Activated CD4-positive, alpha-beta memory T cell treated with anti-CD3 and anti-CD28 coated beads, Interleukin-2, amount 10 ng/mL, durations not matched to agents 7 days and 5 days (primary cell): ENCODE data around the gene ZACN. TPM values are rescaled to one million over a fixed set of nuclear protein-coding genes. Genes with fewer than 3 reads are reported as not detected.
"Not testable (repeated sequence)": the region's sequence is repeated elsewhere in the genome, so short reads cannot be mapped to it uniquely, and the experiment has no call there.

ENCODE experiments used
- CTCF ChIA-PET: fragments of 350-600 bp; sonication (Branson Sonifier 250); formaldehyde crosslinking; loops from one replicate; lab custom pipeline; 2021; ENCODE audit warnings: antibody characterized with exemption, inconsistent platforms; lab: Charles Lee
- POLR2A ChIA-PET: fragments of 350-600 bp; sonication (Branson Sonifier 250); formaldehyde crosslinking; loops from one replicate; lab custom pipeline; 2021; ENCODE audit warnings: antibody characterized with exemption; lab: Charles Lee
- DNase-seq: peaks from one replicate; pipeline ENCODE4 v3.0.0-alpha.2; 2020
- H3K27ac Mint-ChIP-seq: one replicate; pipeline ENCODE4 v1.8.0; 2021; ENCODE audit warnings: mild to moderate bottlenecking, mixed read lengths
- H3K27me3 Mint-ChIP-seq: one replicate; pipeline ENCODE4 v1.8.0; 2021; ENCODE audit warnings: mixed read lengths
- H3K36me3 Mint-ChIP-seq: one replicate; pipeline ENCODE4 v1.8.0; 2021; ENCODE audit warnings: low read depth, mixed read lengths
- H3K4me1 Mint-ChIP-seq: one replicate; pipeline ENCODE4 v1.8.0; 2021; ENCODE audit warnings: mixed read lengths
- H3K4me3 Mint-ChIP-seq: one replicate; pipeline ENCODE4 v1.8.0; 2021; ENCODE audit warnings: mild to moderate bottlenecking, mixed read lengths
- H3K9me3 Mint-ChIP-seq: one replicate; pipeline ENCODE4 v1.8.0; 2021; ENCODE audit warnings: mixed read lengths
- total RNA-seq, 2 experiments: library from RNA; stranded (reverse); gene quantifications; one replicate each; pipeline ENCODE4 v1.2.3, GENCODE V29; 2021

Gene ZACN
- total RNA-seq, 2 experiments from 2014 or later, result 0.48 TPM

GRCh38 chr17:76078370-76078769, 612 bp upstream of the ZACN start:
- peaks cover 53% of the 10 kb centered on the region for H3K27me3 Mint-ChIP-seq
- peaks cover 25% of the 10 kb centered on the region for H3K4me1 Mint-ChIP-seq

GRCh38 chr17:76079535-76079955, 563 bp downstream of the ZACN start:
- peaks cover 48% of the 10 kb centered on the region for H3K27me3 Mint-ChIP-seq
- ChIA-PET CTCF (interaction anchor here (1.0 to 1.4 kb wide), 2 partner anchors 65 to 76 kb away, joined by 3 to 4 read pairs; no protein-coding TSS in a partner anchor), POLR2A (interaction anchor here (1.7 to 2.0 kb wide), 2 partner anchors 16 to 24 kb away, joined by 7 to 8 read pairs; partner anchors contain the start of gene EXOC7)
- H3K4me3 Mint-ChIP-seq, result no peak overlapping the region
- H3K4me1 Mint-ChIP-seq, result peaks cover 25% of the 10 kb centered on the region
- no peak for DNase-seq
- peaks cover 11% of the 10 kb centered on the region for H3K36me3 Mint-ChIP-seq
- no peak overlapping the region for H3K27ac Mint-ChIP-seq
- H3K9me3 Mint-ChIP-seq, result no peaks in the 10 kb centered on the region

More at GRCh38 chr17:76078370-76078769, 612 bp upstream of the ZACN start:
- POLR2A ChIA-PET, result interaction anchor here (1.3 kb wide), 1 partner anchor 196 kb away, joined by 4 read pairs; no protein-coding TSS in a partner anchor
- DNase-seq, H3K27ac Mint-ChIP-seq, H3K4me3 Mint-ChIP-seq, H3K36me3 Mint-ChIP-seq, H3K9me3 Mint-ChIP-seq: not testable (repeated sequence)
- CTCF ChIA-PET, result interaction anchor here (1.7 kb wide), 1 partner anchor 202 kb away, joined by 6 read pairs; no protein-coding TSS in a partner anchor

GRCh38 chr17:76079956-76080767, 1.2 kb downstream of the ZACN start:
- H3K27ac Mint-ChIP-seq, result no peak overlapping the region
- peaks cover 21% of the 10 kb centered on the region for H3K4me1 Mint-ChIP-seq
- H3K27me3 Mint-ChIP-seq, result peaks cover 43% of the 10 kb centered on the region
- no peak for DNase-seq
- ChIA-PET CTCF (interaction anchor here (1.0 to 1.4 kb wide), 2 partner anchors 66 to 77 kb away, joined by 3 to 4 read pairs; no protein-coding TSS in a partner anchor), POLR2A (interaction anchor here (1.7 to 2.0 kb wide), 2 partner anchors 17 to 23 kb away, joined by 7 to 8 read pairs; partner anchors contain the start of gene EXOC7)
- peaks cover 15% of the 10 kb centered on the region for H3K36me3 Mint-ChIP-seq
- no peaks in the 10 kb centered on the region for H3K9me3 Mint-ChIP-seq
- H3K4me3 Mint-ChIP-seq, result no peak overlapping the region

- POLR2A ChIA-PET, result interaction anchor here (1.7 to 2.0 kb wide), 2 partner anchors 17 to 23 kb away, joined by 7 to 8 read pairs; partner anchors contain the start of gene EXOC7
- Mint-ChIP-seq H3K9me3 (no peaks in the 10 kb centered on the region), H3K36me3 (peaks cover 22% of the 10 kb centered on the region), H3K4me3 (no peak overlapping the region), H3K27me3 (peaks cover 36% of the 10 kb centered on the region), H3K4me1 (peaks cover 15% of the 10 kb centered on the region), H3K27ac (no peak overlapping the region)
- DNase-seq, result no peak
- CTCF ChIA-PET, result interaction anchor here (0.6 kb wide), 1 partner anchor 75 kb away, joined by 3 read pairs; no protein-coding TSS in a partner anchor
Measured at GRCh38 chr17:76080768-76081287, 1.8 kb downstream of the ZACN start.

GRCh38 chr17:76081295-76082210, 2.6 kb downstream of the ZACN start:
- no peak for DNase-seq
- Mint-ChIP-seq H3K4me3 (no peak overlapping the region), H3K27ac (no peak overlapping the region), H3K9me3 (no peaks in the 10 kb centered on the region), H3K36me3 (peaks cover 25% of the 10 kb centered on the region), H3K4me1 (peaks cover 8% of the 10 kb centered on the region), H3K27me3 (peaks cover 29% of the 10 kb centered on the region)
- ChIA-PET CTCF (interaction anchor here (0.6 kb wide), 1 partner anchor 75 kb away, joined by 3 read pairs; no protein-coding TSS in a partner anchor), POLR2A (interaction anchor here (2.0 kb wide), 1 partner anchor 22 kb away, joined by 7 read pairs; the partner anchor contains the start of gene EXOC7)

DNA sequence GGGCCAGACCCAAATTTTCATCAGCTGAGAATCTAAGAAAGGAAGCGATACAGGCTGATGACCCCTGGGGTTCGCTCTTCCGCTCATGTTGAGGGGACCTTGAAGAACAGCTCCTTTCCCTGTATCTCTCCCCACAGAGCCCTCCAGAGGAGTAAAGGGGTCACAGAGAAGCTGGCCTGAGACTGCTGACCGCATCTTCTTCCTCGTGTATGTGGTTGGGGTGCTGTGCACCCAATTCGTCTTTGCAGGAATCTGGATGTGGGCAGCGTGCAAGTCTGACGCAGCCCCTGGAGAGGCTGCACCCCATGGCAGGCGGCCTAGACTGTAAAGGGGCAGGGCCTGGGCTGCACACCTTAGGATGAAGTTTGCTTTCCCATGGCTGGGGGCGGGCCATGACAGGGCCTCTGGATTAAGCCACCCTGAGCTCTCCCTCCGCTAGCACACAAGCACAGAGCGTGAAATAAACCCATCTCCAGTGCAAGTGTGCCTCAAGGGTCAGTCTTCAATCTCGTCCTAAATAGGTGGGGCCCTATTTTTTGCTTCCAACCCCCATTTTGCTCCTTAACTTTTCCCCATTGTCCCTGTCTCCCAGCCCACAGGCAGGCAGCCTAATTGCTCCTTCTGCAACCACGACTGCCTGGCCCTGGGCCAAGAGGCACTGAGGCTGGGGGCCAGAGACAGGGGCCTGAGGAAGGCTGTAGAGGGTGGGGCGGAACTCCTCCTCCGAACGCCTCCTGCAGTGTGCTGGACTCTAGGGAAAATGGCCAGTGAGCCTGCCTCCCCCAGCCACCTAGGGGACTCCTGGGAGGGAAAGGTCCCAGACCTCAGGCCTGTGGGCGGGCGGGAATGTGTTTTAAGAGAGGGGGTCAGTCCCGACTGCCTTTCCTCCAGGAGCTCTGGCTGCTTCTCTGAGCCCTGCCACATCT, 3.6 kb downstream of the ZACN start:
- ChIA-PET POLR2A (interaction anchor here (0.8 to 1.3 kb wide), 2 partner anchors 10 to 21 kb away, joined by 3 read pairs; partner anchors contain the start of gene EXOC7), CTCF (no interaction called here)
- H3K4me3 Mint-ChIP-seq, result no peak overlapping the region
- H3K27ac Mint-ChIP-seq, result no peak overlapping the region
- DNase-seq, result no peak
- no peaks in the 10 kb centered on the region for H3K9me3 Mint-ChIP-seq
- peaks cover 28% of the 10 kb centered on the region for H3K36me3 Mint-ChIP-seq
- H3K27me3 Mint-ChIP-seq, result peaks cover 19% of the 10 kb centered on the region
- H3K4me1 Mint-ChIP-seq, result no peaks in the 10 kb centered on the region

DNA sequence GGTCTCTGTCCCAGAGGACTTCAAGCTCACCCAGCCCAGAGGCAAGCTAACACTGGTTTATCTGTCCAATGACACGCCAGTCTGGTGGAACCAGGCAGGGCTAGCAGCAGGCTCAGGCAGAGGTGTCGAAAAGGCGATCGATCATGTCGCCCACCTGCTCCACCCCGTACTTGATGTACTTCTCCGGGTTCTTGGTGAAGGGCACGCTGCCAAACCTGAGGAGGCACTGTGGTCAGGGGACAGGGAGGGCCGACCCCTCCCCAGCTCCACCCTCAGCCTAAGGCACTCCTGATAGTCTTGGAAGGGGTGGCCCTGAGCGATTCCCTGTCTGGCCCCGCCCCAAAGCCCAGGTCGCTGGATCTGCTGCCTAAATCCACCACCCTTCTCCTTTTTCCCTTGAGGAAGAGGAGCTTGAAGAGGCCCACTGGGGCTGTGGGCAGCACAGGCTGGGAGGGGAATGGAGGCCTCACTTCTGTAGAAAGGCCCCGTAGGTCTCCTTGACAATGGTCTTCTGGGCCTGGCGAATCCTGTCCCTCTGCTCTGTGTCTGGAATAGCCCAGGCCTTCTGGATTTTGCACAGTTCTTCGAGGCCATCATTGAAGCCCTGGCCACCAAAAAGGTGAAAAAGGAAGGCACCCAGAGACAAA, 4.7 kb downstream of the ZACN start:
- Mint-ChIP-seq H3K27ac (no peak overlapping the region), H3K4me3 (no peak overlapping the region), H3K27me3 (peaks cover 10% of the 10 kb centered on the region), H3K4me1 (no peaks in the 10 kb centered on the region), H3K9me3 (no peaks in the 10 kb centered on the region), H3K36me3 (peaks cover 30% of the 10 kb centered on the region)
- CTCF ChIA-PET, result no interaction called here
- POLR2A ChIA-PET, result interaction anchor here (1.3 kb wide), 1 partner anchor 20 kb away, joined by 3 read pairs; the partner anchor contains the start of gene EXOC7
- DNase-seq, result no peak

DNA sequence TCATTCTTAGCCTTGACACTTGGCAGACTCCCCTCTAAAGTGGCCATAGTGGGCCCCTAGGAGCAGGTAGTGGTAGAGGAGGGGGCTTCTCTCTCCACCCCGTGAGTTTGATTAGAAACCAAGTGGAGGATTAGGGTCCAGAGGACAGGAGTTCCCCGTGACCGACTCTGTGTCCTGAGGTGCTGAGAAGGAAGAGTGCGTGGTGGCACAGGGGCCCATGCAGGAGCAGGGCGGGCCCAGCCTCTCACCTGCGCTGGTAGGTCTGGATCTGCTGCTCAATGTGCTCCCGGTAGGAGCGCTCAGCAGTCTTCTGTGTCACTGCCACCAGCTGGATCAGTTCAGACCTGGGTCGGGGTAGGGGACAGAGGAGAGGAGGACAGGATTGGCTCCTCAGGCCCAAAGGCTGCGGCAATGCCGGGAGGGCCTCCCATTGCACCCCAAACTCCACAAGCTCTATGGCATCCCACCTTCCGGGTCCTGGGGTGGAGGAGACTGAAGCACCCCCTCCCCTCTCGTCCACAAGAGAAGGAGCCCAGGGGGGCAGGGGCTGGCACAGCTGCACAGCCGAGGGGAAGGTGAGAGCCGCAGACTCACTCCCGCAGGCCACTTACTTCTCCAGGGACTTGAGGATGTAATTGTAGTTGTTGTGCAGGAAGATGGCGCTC, 6.2 kb downstream of the ZACN start:
- H3K4me1 Mint-ChIP-seq, result no peaks in the 10 kb centered on the region
- ChIA-PET CTCF (no interaction called here), POLR2A (no interaction called here)
- DNase-seq, result no peak
- no peak overlapping the region for H3K27ac Mint-ChIP-seq
- no peaks in the 10 kb centered on the region for H3K9me3 Mint-ChIP-seq
- H3K36me3 Mint-ChIP-seq, result peaks cover 44% of the 10 kb centered on the region
- no peak overlapping the region for H3K4me3 Mint-ChIP-seq
- no peaks in the 10 kb centered on the region for H3K27me3 Mint-ChIP-seq

DNA sequence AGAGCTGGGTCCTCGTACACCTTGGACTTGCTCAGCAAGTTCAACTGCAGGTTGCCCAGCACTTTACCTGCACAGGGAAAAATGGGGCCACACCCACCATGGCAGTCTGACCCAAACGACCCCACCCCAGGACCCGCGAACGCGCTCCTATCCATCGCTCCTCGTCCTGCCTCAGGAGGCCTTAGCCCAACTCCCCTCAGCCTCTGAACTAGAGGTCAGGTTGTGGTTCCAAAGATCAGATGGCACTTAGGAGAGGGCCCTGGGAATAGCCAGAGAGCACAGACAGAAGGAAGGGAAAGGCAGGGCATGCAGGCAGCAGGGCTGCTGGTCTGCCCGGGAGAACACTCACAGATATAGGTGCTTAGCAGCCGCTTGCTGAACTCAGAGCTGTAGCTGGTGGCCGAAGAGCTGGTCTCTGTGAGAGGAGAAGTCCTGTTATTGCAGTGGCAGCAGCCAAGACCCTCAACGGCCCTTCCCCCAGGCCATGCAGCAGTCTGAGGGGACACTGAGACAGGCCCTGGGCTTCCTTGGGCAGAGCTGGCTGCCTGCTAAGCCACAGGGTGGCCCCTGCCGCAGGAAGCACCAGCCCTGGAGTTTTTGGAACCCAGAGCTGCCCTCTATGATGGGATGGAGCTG, 6.9 kb downstream of the ZACN start:
- no peaks in the 10 kb centered on the region for H3K27me3 Mint-ChIP-seq
- DNase-seq, result no peak
- POLR2A ChIA-PET, result no interaction called here
- no peak overlapping the region for H3K27ac Mint-ChIP-seq
- H3K36me3 Mint-ChIP-seq, result peaks cover 44% of the 10 kb centered on the region
- no peaks in the 10 kb centered on the region for H3K9me3 Mint-ChIP-seq
- CTCF ChIA-PET, result no interaction called here
- H3K4me1 Mint-ChIP-seq, result no peaks in the 10 kb centered on the region
- H3K4me3 Mint-ChIP-seq, result no peak overlapping the region

DNA sequence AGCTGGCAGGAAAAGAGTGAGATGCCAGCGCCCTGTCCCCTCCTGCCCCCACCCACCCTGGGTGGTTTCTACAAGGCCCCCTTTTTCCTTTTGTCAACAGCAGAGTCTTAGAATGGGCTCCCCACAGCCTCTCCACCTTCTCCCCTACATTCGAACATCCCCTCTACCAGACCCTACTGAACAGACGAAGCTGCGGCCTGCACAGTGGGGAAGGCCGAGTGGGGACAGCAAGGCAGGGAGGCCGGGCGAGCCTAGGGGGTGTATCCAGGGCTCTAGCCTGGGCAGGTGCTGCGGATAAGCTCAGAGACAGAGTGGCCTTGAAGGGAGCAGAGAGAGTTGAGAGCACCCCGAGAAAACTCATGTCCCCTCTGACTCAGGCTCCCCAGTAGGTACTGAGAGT, 7.4 kb downstream of the ZACN start:
- POLR2A ChIA-PET, result no interaction called here

More for the DNA sequence above, 7.4 kb downstream of the ZACN start:
- no peak for DNase-seq
- Mint-ChIP-seq H3K4me1 (peaks cover under 1% of the 10 kb centered on the region), H3K9me3 (no peaks in the 10 kb centered on the region), H3K27me3 (no peaks in the 10 kb centered on the region), H3K4me3 (no peak overlapping the region), H3K36me3 (peaks cover 47% of the 10 kb centered on the region), H3K27ac (no peak overlapping the region)
- CTCF ChIA-PET, result no interaction called here
